Testis (tissue), 3 donors: ENCODE results near the gene POLN. TPM values are rescaled to one million over a fixed set of nuclear protein-coding genes. Genes with fewer than 3 reads are reported as not detected.

Source experiments
- DNase-seq: peaks from one replicate; pipeline ENCODE4 v3.0.0-alpha.2; 2019
- H3K27ac ChIP-seq, 2 donors: fragments of 200-600 bp; sonication (generic); one replicate each; pipeline ENCODE4 v1.5.1; 2019
- H3K27me3 ChIP-seq: fragments of 200-600 bp; sonication (generic); one replicate; pipeline ENCODE4 v1.5.1; 2019
- H3K36me3 ChIP-seq: fragments of 200-600 bp; sonication (generic); one replicate; pipeline ENCODE4 v1.5.1; 2017; ENCODE audit warnings: low read depth; ENCODE audit errors: missing control alignments
- H3K4me1 ChIP-seq: fragments of 200-600 bp; sonication (generic); one replicate; pipeline ENCODE4 v1.5.1; 2019
- H3K4me3 ChIP-seq, 2 donors: fragments of 200-600 bp; sonication (generic); one replicate each; pipeline ENCODE4 v1.5.1; 2017 to 2019
- H3K9me3 ChIP-seq: fragments of 200-600 bp; sonication (generic); one replicate; pipeline ENCODE4 v1.5.1; 2017
- POLR2A ChIP-seq: fragments of 450-650 bp; IDR thresholded peaks from one replicate; pipeline ENCODE4 v1.6.1; 2017; ENCODE audit warnings: antibody characterized with exemption, mild to moderate bottlenecking, moderate library complexity
- WGBS, 2 donors: methylation state at CpG; one replicate each; pipeline ENCODE4 v1.1.5; 2018; 5-methylcytosine and 5-hydroxymethylcytosine counted together
- intact Hi-C: fragments of 100-400 bp; cut with DNase I; formaldehyde crosslinking; loops from one replicate; pipeline ENCODE4 v1.15.1; 2023; ENCODE audit warnings: low total_unique reads
- polyA plus RNA-seq: library from polyadenylated mRNA; stranded (reverse); fragments of 350-450 nt; fragmentation: Illumina TruSeq; extraction: RNeasy Lipid Tissue Mini Kit (QIAGEN cat#74804); gene quantifications from one replicate; pipeline ENCODE4 v1.2.3, GENCODE V29; 2014; ENCODE audit warnings: low read depth, low replicate concordance; ENCODE audit not compliant: insufficient read depth
- total RNA-seq, 2 donors: library from RNA; depleted of rRNA; stranded (reverse); fragments of >200 nt; gene quantifications; one replicate each; pipeline ENCODE4 v1.2.3, GENCODE V29; 2016
- TF ChIP-seq, protein P1 (sequence below), 3 experiments: fragments of 450-650 bp in 2 of 3; fragments of 200-600 bp in 1 of 3; sonication (generic) in 1 of 3; IDR thresholded peaks; one replicate each; pipeline ENCODE4 v1.5.1; 2016 to 2019; ENCODE audit warnings: antibody characterized with exemption in 3 of 3, mild to moderate bottlenecking in 2 of 3, moderate library complexity in 1 of 3

The POLN gene
- total and polyA plus RNA-seq, 3 donors from 2014 or later: 12.2 to 23.7 (median 22.9) TPM

DNA sequence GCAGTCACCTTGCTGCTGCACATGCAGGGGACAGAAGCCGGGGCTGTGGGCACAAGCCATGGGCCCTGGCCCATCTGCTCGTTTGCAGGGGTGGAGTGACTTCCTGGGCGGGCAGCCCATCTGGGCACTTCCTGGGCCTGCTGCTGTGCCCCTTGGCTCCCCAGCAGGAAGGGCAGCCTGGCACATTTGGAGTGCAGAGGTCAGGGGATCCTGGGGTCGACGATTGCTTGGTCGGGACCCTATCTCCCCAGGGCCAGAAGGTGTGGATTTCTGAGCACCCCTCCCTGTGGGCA lies 30.9 kb upstream of the POLN start:
- TF ChIP-seq, protein P1, sequence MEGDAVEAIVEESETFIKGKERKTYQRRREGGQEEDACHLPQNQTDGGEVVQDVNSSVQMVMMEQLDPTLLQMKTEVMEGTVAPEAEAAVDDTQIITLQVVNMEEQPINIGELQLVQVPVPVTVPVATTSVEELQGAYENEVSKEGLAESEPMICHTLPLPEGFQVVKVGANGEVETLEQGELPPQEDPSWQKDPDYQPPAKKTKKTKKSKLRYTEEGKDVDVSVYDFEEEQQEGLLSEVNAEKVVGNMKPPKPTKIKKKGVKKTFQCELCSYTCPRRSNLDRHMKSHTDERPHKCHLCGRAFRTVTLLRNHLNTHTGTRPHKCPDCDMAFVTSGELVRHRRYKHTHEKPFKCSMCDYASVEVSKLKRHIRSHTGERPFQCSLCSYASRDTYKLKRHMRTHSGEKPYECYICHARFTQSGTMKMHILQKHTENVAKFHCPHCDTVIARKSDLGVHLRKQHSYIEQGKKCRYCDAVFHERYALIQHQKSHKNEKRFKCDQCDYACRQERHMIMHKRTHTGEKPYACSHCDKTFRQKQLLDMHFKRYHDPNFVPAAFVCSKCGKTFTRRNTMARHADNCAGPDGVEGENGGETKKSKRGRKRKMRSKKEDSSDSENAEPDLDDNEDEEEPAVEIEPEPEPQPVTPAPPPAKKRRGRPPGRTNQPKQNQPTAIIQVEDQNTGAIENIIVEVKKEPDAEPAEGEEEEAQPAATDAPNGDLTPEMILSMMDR (IDR thresholded peaks at IDR 0.05): no peak
- no peak for TF ChIP-seq POLR2A

DNA sequence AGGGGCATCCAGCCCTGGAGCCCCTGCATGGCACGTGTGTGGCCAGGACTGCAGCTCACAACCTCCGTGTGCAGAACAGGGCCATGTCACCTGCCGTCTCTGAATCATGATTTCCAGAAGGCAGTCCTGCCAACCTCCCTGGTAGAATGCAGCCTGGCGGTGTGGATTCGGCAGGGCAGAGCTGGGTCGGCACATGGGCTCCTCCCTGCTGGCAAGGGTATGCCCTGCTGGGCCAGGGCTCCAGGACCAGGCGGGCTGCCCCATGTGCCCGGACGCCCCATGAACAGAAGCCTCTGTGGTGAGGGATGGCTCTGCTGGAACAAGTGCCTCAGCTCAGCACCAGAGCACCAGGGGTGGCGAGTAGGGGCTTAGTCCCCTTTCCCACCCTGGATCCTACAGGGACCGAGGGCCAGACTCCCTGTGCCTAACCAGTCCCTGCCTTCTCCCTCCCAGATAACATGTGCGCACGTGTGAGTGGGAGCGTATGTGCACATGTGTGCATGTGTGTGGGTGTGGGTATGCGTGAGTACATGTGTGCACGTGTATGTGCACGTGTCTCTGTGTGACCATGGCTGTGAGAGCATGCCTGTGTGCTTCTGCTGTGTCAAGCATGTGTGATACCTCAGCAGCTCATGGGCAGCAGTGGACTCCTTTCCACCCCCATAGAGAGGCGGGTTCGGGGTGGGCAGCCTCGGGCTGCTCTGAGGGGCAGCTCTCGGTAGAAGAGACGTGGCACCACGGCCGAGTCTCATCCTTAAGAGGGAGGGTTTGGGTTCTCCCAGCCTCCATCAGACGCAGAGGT lies 30.3 kb upstream of the POLN start:
- Histone ChIP-seq H3K4me3 (no peak overlapping the region), H3K4me1 (peaks cover 12% of the 10 kb centered on the region), H3K27ac (no peak overlapping the region), H3K9me3 (no peaks in the 10 kb centered on the region), H3K27me3 (no peaks in the 10 kb centered on the region), H3K36me3 (no peaks in the 10 kb centered on the region)
- TF ChIP-seq POLR2A: no peak
- TF ChIP-seq, protein P1 (IDR thresholded peaks at IDR 0.05): no peak
- DNase-seq: no peak
- intact Hi-C loops: no loop called here
- 66 to 83% methylated on average over 6 to 24 of the region's 25 CpGs for WGBS, 2 donors

More for the DNA sequence above, 30.9 kb upstream of the POLN start:
- intact Hi-C loops: no loop called here
- Histone ChIP-seq H3K4me1 (peaks cover 12% of the 10 kb centered on the region), H3K27ac (no peak overlapping the region), H3K36me3 (no peaks in the 10 kb centered on the region), H3K4me3 (no peak overlapping the region), H3K27me3 (no peaks in the 10 kb centered on the region), H3K9me3 (no peaks in the 10 kb centered on the region)
- no peak for DNase-seq
- WGBS, 2 donors: 67 to 77% methylated on average over 5 to 6 of the region's 6 CpGs

DNA sequence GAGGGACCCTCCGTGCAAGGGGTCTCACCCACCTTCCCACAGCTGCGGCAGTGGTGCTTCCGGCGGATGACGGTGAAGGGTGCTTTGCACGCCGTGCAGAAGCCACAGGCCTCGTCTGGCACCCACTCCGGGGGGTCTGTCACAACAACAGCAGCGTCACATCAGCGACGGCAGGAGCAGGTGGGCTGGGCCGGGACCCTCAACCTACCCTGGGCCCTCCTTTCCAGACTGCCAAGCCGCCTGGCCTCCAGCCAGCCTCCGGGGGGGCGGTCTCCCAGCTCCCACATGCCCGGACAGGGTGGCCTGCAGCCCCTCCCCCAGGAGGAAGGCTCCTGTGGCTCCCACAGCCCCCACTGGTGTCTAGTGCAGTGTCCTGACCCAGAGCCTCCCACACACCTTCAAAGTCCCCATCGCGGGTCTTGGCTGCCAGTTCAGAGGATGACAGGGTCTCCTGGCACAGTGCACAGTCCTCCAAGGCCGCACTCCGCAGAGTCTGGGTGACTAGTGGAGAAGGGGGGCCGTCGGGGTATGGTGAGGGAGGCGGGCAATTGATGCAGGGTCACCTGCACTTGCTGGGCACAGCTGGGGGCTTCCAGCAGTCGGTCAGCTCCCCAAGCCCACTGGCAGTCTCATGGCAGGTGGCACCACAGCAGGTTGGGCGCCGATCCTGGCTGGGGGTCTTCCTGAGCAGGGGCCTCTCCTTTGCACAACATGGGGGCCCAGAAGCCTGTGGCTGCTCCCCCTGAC lies 29.5 kb upstream of the POLN start:
- H3K27me3 ChIP-seq: no peaks in the 10 kb centered on the region
- WGBS, 2 donors: 73 to 78% methylated on average over 13 to 27 of the region's 27 CpGs
- H3K36me3 ChIP-seq: no peaks in the 10 kb centered on the region
- no peak overlapping the region for H3K27ac ChIP-seq
- TF ChIP-seq POLR2A: no peak
- TF ChIP-seq, protein P1 (IDR thresholded peaks at IDR 0.05): no peak
- peaks cover 12% of the 10 kb centered on the region for H3K4me1 ChIP-seq
- H3K9me3 ChIP-seq: no peaks in the 10 kb centered on the region
- intact Hi-C loops: no loop called here
- H3K4me3 ChIP-seq: no peak overlapping the region
- no peak for DNase-seq

DNA sequence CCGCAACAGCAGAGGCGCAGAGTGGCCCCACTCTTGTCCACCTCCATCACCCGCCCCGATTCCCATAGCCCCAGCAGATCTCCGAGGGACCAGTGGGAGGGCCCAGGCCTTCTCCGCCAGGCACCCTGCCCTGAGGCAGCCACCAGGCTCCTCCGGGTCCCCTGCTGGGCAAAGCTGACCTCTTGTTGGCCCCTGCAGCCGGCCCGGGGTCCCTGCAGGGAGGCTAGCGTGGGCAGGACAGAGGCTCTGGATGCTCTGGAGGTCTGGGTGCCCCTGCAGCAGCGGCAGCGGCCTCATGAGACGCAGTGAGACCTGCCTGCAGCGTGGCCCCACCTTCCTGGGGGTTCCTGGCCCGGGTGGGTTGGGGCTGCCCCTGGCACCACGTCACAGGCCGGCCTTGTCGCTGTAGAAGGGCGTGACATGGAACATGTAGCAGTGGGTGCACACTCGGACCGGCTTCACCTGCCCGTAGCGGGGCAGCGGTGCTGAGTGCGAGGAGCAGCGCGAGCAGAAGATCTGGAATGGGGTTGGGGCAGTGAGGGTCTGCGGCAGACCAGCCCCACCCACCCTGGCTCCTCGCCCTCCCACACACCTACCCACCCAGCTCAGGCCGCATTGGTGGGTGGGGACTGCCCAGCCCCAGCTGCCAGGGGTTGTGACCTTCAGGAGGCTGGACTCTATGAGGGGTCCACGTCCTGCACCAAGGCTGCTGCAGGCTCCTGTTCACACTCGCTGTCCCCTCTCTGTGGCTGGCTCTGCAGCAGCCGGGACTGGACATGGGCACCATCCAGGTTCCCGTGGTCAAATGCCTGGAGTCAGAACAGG lies 28.6 kb upstream of the POLN start:
- WGBS, 2 donors: 81 to 83% methylated on average over 12 to 32 of the region's 34 CpGs
- TF ChIP-seq, protein P1 (IDR thresholded peaks at IDR 0.05): no peak
- TF ChIP-seq POLR2A: no peak
- no peaks in the 10 kb centered on the region for H3K9me3 ChIP-seq
- H3K27me3 ChIP-seq: no peaks in the 10 kb centered on the region
- H3K36me3 ChIP-seq: no peaks in the 10 kb centered on the region
- H3K4me1 ChIP-seq: peaks cover 20% of the 10 kb centered on the region
- no peak for DNase-seq
- no peak overlapping the region for H3K4me3 ChIP-seq
- intact Hi-C loops: no loop called here
- H3K27ac ChIP-seq: no peak overlapping the region
